ENCODE measurements around the gene ETS1.
A peak's percentile ranks its signal among the peaks of the same experiment; 100 is the strongest.

ETS1 gene

DNA sequence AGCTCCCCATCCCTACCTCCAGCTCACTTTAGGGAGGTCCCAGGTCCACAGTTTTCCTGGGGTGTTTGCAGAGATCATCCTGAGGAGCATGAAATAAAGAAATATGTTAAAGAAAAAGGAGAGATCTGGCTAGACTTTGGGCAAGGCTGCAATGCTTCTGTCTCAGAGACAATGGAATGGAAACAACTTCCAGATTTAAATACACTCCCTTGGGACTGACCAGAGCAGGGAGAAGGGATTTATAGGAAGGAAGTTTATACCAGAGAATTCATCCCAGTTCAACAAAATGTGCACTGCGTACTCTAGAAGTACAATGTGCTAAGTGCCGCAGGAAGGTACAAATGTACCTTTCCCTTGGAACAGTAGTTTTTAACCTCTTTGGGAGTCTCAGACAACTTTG is 40.4 kb downstream of the ETS1 start:
- no peak for DNase-seq (ENCODE audit: low read depth, low spot score)

- no peak for DNase-seq (ENCODE audit: low read depth, low spot score)
These were observed 42.8 kb downstream of the ETS1 start for GRCh38 chr11:128544471-128545051.

DNA sequence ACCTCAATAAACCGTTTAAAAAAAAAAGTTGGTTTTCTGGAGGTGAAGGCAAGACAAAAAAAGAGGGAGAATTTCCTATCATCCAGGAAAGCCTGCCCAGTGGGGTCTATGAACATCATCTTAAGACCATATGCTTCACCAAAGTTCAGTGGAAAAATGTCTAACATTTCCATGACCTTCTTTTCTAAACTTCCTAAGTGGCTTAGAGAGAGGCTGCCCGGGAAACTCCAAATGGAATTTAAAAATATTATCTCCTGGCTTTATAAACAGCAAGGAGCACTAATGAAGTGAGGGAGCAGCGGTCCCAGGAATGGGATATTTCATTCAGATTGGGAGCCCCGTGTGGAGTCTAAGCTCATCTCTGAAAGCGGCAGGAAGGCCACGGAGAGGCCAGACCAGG is 46.9 kb downstream of the ETS1 start:
- DNase-seq (ENCODE audit: low read depth, low spot score), result no peak

DNA sequence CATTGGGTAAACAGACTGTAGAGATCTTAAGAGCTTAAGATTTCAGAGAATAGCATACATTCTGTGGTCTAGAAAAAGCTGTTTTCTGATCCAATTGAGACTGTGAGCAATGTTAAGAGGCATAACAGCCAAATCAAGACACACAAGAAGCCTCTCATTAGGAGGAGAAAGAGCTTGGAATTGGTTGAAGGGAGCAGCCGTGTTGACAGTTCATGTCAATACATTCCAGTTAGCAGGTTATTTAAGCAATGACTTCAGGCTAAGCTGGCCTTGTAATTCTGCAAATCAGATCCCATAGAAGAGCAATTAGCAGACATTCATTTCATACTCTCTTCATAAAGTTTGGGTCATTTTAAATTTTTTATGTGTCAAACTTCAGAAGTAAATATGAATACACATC is 50.9 kb downstream of the ETS1 start:
- no peak for DNase-seq (ENCODE audit: low read depth, low spot score)

DNA sequence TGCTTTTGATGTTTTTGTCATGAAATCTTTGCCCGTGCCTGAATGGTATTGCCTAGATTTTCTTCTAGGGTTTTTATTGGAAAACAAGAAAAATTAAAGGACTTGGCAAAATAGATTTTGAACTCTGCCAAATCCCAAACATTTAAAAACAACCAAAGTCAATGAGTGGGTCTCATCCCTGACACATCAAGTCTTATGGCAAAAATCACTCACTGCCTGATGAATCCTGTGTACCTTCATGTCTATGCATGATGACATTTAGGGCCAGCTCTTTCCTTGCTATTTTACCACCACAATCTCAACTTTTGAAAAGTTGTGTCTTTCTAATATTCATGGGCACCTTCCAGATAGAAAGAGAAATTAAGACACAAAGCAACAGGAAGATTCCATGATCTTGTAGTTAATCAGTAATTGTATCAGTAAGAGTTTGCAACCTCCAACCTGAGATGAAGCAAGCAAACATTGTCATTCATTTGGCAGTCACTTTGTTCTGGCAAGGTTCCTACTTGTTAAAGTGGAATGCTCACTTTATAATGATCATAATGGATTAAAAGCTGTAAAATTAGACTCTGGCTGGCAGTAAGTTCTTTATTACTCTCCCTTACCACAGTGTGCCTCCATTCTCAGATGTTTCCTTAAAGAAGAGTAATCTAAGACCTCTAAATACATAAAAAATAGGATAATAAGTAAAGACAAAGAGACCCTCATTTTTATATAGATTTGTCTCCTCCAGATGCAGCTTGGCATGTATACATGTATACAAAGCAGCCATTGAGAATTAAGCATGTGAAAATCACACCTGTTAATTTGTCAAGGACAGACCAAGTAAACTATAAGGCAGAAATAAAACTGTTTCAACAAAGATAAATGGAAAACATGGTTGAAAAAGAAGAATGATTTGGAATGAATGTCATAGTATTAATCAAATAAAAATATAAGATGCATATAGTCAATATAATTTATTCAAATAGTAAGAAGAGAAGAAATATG is 51.6 kb downstream of the ETS1 start:
- no peak for DNase-seq (ENCODE audit: low read depth, low spot score)

- DNase-seq (ENCODE audit: low read depth, low spot score), result no peak
These were observed 53.9 kb downstream of the ETS1 start for GRCh38 chr11:128533472-128533871.

- no peak for DNase-seq (ENCODE audit: low read depth, low spot score)
These were observed 54.7 kb downstream of the ETS1 start for GRCh38 chr11:128532572-128533091.

- no peak for DNase-seq (ENCODE audit: low read depth, low spot score)
These were observed 55.3 kb downstream of the ETS1 start for GRCh38 chr11:128532016-128532571.

GRCh38 chr11:128531588-128531987 is 55.8 kb downstream of the ETS1 start:
- DNase-seq (ENCODE audit: low read depth, low spot score), result no peak

- DNase-seq (ENCODE audit: low read depth, low spot score), result no peak
These were observed 57.0 kb downstream of the ETS1 start for GRCh38 chr11:128530118-128531074.

GRCh38 chr11:128528294-128528693 is 59.1 kb downstream of the ETS1 start:
- DNase-seq (ENCODE audit: low read depth, low spot score), result no peak

GRCh38 chr11:128527046-128527445 is 60.3 kb downstream of the ETS1 start:
- DNase-seq (ENCODE audit: low read depth, low spot score), result no peak

DNA sequence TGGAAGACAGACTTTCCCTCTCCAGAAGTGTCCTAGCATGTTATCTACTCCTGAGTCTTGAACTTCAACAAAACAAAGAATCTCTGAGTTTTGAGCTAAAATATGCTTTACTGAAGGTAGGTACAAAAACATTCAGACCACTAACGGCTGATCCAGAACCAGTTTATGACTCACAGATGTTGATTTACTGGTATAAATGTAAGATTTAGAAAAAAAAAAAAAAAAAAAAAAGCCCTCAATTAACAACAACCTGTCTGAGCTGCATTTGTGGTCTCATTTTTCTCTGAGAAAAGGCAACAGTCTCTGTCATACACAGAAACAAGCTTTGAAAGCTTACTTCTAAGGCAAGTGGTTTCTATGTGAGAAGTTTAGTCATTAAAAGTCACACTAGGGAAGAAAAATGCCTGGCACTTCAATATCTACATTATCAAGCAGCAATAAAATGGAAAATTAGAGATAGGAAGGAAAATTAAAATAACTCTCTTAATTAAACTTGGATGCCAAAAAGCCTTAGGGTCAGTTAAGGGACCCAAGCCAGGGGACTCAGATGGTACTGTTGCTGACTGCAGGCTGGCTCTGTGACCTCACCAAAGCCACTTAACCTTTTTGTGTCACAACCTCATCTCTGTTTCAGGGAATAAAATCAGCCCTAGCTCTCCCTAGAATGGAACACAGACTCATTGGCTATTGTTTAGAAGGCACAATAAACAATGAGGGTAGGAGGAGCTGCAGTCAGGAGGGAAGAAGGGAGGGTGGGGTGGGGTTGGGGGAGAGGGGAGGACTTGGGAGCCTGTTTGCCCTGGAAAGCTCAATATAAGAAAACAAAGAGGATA is 61.7 kb downstream of the ETS1 start:
- no peak for DNase-seq (ENCODE audit: low read depth, low spot score)

DNA sequence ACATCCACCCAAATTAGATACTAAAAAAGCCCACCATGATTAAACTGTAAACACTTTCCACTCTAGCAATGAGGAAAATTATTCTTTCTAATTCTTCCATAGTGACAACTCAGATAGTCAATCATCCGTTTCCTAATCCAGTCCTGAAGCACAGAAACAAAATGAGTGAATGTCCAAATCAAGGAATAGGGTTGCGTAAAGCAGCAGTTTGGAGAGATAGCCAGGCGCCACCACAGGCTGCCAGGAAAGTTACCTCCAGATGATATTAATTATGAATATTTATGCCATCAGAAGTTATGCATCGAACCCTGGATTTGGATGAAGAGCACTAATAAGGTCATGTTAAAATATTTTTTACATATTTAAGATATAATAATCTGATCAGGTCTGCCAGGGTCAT is 63.2 kb downstream of the ETS1 start:
- no peak for DNase-seq (ENCODE audit: low read depth, low spot score)

GRCh38 chr11:128523641-128524040 is 63.7 kb downstream of the ETS1 start:
- DNase-seq (ENCODE audit: low read depth, low spot score), result no peak

DNA sequence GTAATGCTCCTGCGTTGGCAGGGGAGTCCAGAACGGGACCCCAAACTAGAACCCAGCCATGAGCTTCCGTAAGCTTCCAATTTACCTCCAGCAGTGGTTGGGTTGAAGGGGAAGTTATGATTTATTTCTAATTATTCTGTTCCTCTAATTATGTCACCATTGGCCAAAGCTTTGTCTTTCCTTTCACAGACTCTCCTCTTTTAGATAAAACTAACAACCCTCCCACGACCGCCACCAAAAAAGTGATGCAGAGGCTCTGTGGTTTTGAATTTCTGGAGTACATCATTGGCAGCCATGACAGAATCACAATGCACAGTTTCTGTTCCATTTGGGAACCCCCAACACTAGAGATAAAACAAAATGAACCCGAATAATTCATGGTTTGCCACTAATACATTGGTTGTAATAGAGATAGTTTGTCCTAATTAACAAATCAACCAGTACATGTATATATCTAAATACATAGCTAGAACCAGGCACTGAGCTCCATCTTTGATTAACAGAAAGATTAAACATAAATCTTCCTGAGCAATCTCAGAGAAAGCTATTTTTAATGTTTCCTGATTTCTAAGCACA is 64.3 kb downstream of the ETS1 start:
- no peak for DNase-seq (ENCODE audit: low read depth, low spot score)

- peak; percentile 79 for DNase-seq (ENCODE audit: low read depth, low spot score)
These were observed 65.1 kb downstream of the ETS1 start for GRCh38 chr11:128522055-128522942.

GRCh38 chr11:128521682-128522054 is 65.7 kb downstream of the ETS1 start:
- no peak for DNase-seq (ENCODE audit: low read depth, low spot score)
